CD4-positive, alpha-beta T cell treated with Interleukin-4 for 4 hours (primary cell): ENCODE data around the gene KRT13.
A peak's percentile ranks its signal among the peaks of the same experiment; 100 is the strongest.
"Not testable (repeated sequence)": the region's sequence is repeated elsewhere in the genome, so short reads cannot be mapped to it uniquely, and the experiment has no call there.

Experiments
- DNase-seq: peaks from one replicate; pipeline ENCODE4 v3.0.0-alpha.2; 2020

Gene KRT13

GRCh38 chr17:41505007-41505808 lies at the start of gene KRT13:
Gene KRT13 (minus strand): TSS chr17:41505612. CDS start chr17:41505550, 62 bp downstream.
- no peak for DNase-seq

GRCh38 chr17:41553987-41554680 lies 48.7 kb upstream of the KRT13 start:
- no peak for DNase-seq

GRCh38 chr17:41553176-41553575 lies 47.8 kb upstream of the KRT13 start:
- DNase-seq: no peak

- DNase-seq: no peak
These were observed 47.0 kb upstream of the KRT13 start for GRCh38 chr17:41552455-41552854.

GRCh38 chr17:41551365-41551764 lies 46.0 kb upstream of the KRT13 start:
- no peak for DNase-seq

GRCh38 chr17:41549596-41550039 lies 44.2 kb upstream of the KRT13 start:
- no peak for DNase-seq

GRCh38 chr17:41548844-41549595 lies 43.6 kb upstream of the KRT13 start:
- DNase-seq: peak; percentile 81

- peak; percentile 14 for DNase-seq
These were observed 42.8 kb upstream of the KRT13 start for GRCh38 chr17:41547921-41548843.

GRCh38 chr17:41547378-41547841 lies 42.0 kb upstream of the KRT13 start:
- DNase-seq: no peak

GRCh38 chr17:41546819-41547218 lies 41.4 kb upstream of the KRT13 start:
- no peak for DNase-seq

- DNase-seq: no peak
These were observed 40.5 kb upstream of the KRT13 start for GRCh38 chr17:41545829-41546410.

GRCh38 chr17:41544935-41545334 lies 39.5 kb upstream of the KRT13 start:
- no peak for DNase-seq

- no peak for DNase-seq
These were observed 39.1 kb upstream of the KRT13 start for GRCh38 chr17:41544491-41544892.

GRCh38 chr17:41542786-41543185 lies 37.4 kb upstream of the KRT13 start:
- DNase-seq: not testable (repeated sequence)

- DNase-seq: no peak
These were observed 36.9 kb upstream of the KRT13 start for GRCh38 chr17:41542357-41542756.

- no peak for DNase-seq
These were observed 35.7 kb upstream of the KRT13 start for GRCh38 chr17:41540921-41541625.

- DNase-seq: no peak
These were observed 34.7 kb upstream of the KRT13 start for GRCh38 chr17:41539979-41540701.

- DNase-seq: no peak
These were observed 33.7 kb upstream of the KRT13 start for GRCh38 chr17:41539071-41539492.

GRCh38 chr17:41538565-41538991 lies 33.2 kb upstream of the KRT13 start:
- no peak for DNase-seq

- DNase-seq: no peak
These were observed 32.6 kb upstream of the KRT13 start for GRCh38 chr17:41537990-41538389.
